ENCODE data around the gene DAND5. TPM values are rescaled to one million over a fixed set of nuclear protein-coding genes. Genes with fewer than 3 reads are reported as not detected.
"Not testable (repeated sequence)": the region's sequence is repeated elsewhere in the genome, so short reads cannot be mapped to it uniquely, and the experiment has no call there.

DAND5 gene
- total RNA-seq, 2 donors from 2014 or later: 2.9 to 10.7 TPM

- no peaks in the 10 kb centered on the region for H3K27me3 ChIP-seq
- peak overlapping the region; percentile 60 to 61 for H3K27ac ChIP-seq
- TF ChIP-seq, protein P1, sequence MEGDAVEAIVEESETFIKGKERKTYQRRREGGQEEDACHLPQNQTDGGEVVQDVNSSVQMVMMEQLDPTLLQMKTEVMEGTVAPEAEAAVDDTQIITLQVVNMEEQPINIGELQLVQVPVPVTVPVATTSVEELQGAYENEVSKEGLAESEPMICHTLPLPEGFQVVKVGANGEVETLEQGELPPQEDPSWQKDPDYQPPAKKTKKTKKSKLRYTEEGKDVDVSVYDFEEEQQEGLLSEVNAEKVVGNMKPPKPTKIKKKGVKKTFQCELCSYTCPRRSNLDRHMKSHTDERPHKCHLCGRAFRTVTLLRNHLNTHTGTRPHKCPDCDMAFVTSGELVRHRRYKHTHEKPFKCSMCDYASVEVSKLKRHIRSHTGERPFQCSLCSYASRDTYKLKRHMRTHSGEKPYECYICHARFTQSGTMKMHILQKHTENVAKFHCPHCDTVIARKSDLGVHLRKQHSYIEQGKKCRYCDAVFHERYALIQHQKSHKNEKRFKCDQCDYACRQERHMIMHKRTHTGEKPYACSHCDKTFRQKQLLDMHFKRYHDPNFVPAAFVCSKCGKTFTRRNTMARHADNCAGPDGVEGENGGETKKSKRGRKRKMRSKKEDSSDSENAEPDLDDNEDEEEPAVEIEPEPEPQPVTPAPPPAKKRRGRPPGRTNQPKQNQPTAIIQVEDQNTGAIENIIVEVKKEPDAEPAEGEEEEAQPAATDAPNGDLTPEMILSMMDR (IDR thresholded peaks at IDR 0.05): no peak
- H3K36me3 ChIP-seq: peaks cover 58% of the 10 kb centered on the region
- H3K9me3 ChIP-seq: no peaks in the 10 kb centered on the region
- H3K4me3 ChIP-seq: no peak overlapping the region
- H3K4me1 ChIP-seq: peaks cover 0 to 43% of the 10 kb centered on the region in 2 donors
- DNase-seq (ENCODE audit: low spot score): no peak
These were observed 15.4 kb upstream of the DAND5 start for GRCh38 chr19:12953799-12954611.

DNA sequence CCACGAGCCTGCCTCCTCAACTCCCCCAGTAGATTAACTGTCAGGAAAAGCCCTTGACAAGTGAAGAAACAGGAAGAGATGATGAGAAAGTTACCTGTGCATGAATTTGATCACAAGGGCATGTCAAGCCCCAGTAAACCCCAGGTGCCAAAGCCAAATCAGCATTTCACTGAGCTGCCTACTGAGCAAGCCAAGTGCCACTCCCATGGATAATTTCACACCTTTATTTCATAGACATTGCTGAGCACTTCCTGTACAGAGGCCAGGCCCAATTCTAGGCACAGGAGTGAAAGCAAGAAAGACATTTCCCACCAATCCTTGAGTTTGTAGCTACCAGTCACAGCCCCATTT, 14.8 kb upstream of the DAND5 start:
- Histone ChIP-seq H3K4me1 (peaks cover 0 to 43% of the 10 kb centered on the region in 2 donors), H3K9me3 (no peaks in the 10 kb centered on the region), H3K27ac (no peak overlapping the region), H3K4me3 (no peak overlapping the region), H3K27me3 (no peaks in the 10 kb centered on the region), H3K36me3 (peaks cover 53% of the 10 kb centered on the region)
- no peak for DNase-seq (ENCODE audit: low spot score)
- TF ChIP-seq, protein P1 (IDR thresholded peaks at IDR 0.05): no peak

DNA sequence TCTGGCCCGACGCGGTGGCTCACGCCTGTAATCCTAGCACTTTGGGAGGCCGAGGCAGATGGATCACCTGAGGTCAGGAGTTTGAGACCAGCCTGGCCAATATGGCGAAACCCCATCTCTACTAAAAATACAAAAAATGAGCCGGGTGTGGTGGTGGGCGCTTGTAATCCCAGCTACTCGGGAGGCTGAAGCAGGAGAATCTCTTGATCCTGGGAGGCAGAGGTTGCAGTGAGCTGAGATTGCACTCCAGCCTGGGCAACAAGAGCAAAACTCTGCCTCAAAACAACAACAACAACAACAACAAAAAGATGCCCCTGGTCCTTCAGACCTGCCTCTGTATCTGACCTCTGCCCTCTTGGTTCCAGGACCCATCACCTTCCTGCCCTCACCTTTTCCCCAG, 13.8 kb upstream of the DAND5 start:
- Histone ChIP-seq H3K36me3 (peaks cover 44% of the 10 kb centered on the region), H3K4me3 (peak overlapping the region in 1 of 2 donors; percentile 78), H3K4me1 (peaks cover 0 to 43% of the 10 kb centered on the region in 2 donors), H3K27ac (peak overlapping the region in 1 of 2 donors; percentile 87)
- not testable (repeated sequence) for DNase-seq (ENCODE audit: low spot score); H3K27me3 ChIP-seq; H3K9me3 ChIP-seq

- Histone ChIP-seq H3K27ac (peak overlapping the region; percentile 87 to 93), H3K4me1 (peaks cover 0 to 43% of the 10 kb centered on the region in 2 donors)
These were observed 13.4 kb upstream of the DAND5 start for GRCh38 chr19:12955996-12956395.

DNA sequence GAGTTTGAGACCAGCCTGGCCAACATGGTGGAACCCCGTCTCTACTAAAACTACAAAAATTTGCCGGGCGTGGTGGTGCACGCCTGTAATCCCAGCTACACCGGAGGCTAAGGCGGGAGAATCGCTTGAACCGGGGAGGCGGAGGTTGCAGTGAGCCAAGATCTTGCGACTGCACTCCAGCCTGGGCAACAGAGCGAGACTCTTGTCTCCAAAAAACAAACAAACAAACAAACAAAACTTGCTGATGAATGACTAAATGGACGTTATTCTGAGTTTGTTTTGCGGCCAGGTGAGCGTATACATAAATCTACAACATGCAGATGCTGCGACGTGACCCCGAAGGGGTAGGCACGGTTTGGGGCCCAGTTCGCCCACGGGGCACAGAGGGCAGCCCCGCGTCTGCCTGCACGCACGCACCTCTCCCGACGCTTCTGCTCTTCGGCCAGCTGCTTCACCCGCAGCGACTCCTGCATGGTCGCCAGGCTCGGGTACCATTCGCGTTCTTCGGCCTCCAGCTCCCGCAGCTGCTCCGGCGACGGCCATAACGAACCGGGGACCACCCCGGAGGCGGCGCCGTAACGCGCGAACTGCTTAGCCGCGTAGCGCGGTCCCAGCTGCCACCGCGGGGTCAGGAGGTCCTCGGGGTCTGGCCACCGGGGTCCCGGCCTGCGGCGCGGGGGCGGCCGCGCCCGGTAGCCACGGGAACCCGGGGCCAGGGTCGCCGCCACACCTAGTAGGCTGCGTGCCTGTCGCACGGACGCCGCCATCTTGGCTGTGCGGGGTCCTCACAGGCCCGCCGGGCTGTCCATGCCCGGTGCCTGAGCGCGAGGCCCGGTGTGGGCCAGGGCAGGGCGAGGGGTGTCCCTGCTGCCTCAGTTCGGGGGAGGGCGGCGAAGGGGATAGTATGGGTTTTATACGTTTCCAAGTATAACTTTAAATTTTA, 12.7 kb upstream of the DAND5 start, which contains the start of gene GADD45GIP1:
Gene GADD45GIP1, minus strand, starts transcription at position 778 of the 943 bp plus-strand sequence. Its CDS starts 11 bp downstream, at position 767.
- Histone ChIP-seq H3K27ac (peak within 1 kb of the TSS; percentile 87 to 93), H3K4me1 (peaks cover 0 to 43% of the 10 kb centered on the region in 2 donors), H3K27me3 (no peaks in the 10 kb centered on the region), H3K9me3 (no peaks in the 10 kb centered on the region), H3K36me3 (peaks cover 32% of the 10 kb centered on the region), H3K4me3 (peak within 1 kb of the TSS; percentile 78 to 90)
- no peak for DNase-seq (ENCODE audit: low spot score)
- TF ChIP-seq, protein P1 (IDR thresholded peaks at IDR 0.05): no peak

More at GRCh38 chr19:12955996-12956395, 13.4 kb upstream of the DAND5 start:
- Histone ChIP-seq H3K4me3 (peak overlapping the region; percentile 78 to 90), H3K9me3 (no peaks in the 10 kb centered on the region), H3K27me3 (no peaks in the 10 kb centered on the region), H3K36me3 (peaks cover 40% of the 10 kb centered on the region)
- TF ChIP-seq, protein P1 (IDR thresholded peaks at IDR 0.05): no peak
- DNase-seq (ENCODE audit: low spot score): no peak

GRCh38 chr19:12957389-12957952, 11.9 kb upstream of the DAND5 start:
- Histone ChIP-seq H3K4me1 (peaks cover 0 to 40% of the 10 kb centered on the region in 2 donors), H3K4me3 (peak overlapping the region; percentile 78 to 90), H3K36me3 (peaks cover 25% of the 10 kb centered on the region), H3K27ac (peak overlapping the region; percentile 87 to 93)
- H3K27me3 ChIP-seq; DNase-seq (ENCODE audit: low spot score); H3K9me3 ChIP-seq: not testable (repeated sequence)
